Keratinocyte (primary cell): ENCODE results near the gene C15orf61. TPM values are rescaled to one million over a fixed set of nuclear protein-coding genes. Genes with fewer than 3 reads are reported as not detected.

Source experiments
- DNase-seq: peaks from one replicate; pipeline ENCODE4 v3.0.0-alpha.2; 2011; ENCODE audit warnings: low read depth, missing footprints, low spot score
- FAIRE-seq: peaks from 2 replicates; lab custom pipeline; 2011; peaks lifted over from hg19 to GRCh38; lab: Jason Lieb, UNC
- H2AFZ ChIP-seq: 2 replicates; pipeline ENCODE4 v1.6.0; 2012; ENCODE audit warnings: low read length, control low read depth, inconsistent platforms; ENCODE audit not compliant: control insufficient read depth
- H3K27ac ChIP-seq: 2 replicates; pipeline ENCODE4 v1.5.1; 2011; ENCODE audit warnings: low read length; ENCODE audit not compliant: control insufficient read depth, insufficient read depth
- H3K27me3 ChIP-seq: 3 replicates; pipeline ENCODE4 v1.6.0; 2011; ENCODE audit warnings: low read length; ENCODE audit not compliant: control insufficient read depth, insufficient read depth; ENCODE audit errors: extremely low read depth
- H3K36me3 ChIP-seq, 2 experiments: 2 replicates in 1 of 2; 3 replicates in 1 of 2; pipeline ENCODE4 v1.5.1; 2011; ENCODE audit warnings: low read length in 2 of 2, mild to moderate bottlenecking in 1 of 2; ENCODE audit not compliant: control insufficient read depth in 2 of 2, insufficient read depth in 2 of 2; ENCODE audit errors: extremely low read depth in 1 of 2
- H3K4me1 ChIP-seq: 3 replicates; pipeline ENCODE4 v1.5.1; 2011; ENCODE audit warnings: low read length; ENCODE audit not compliant: control insufficient read depth, insufficient read depth; ENCODE audit errors: extremely low read depth
- H3K4me2 ChIP-seq: 3 replicates; pipeline ENCODE4 v1.6.0; 2011; ENCODE audit warnings: low read depth, low read length; ENCODE audit not compliant: control insufficient read depth, insufficient read depth; ENCODE audit errors: extremely low read depth
- H3K4me3 ChIP-seq, 3 experiments: fragments of 200-600 bp in 1 of 3; sonication (generic) in 1 of 3; 2 replicates in 2 of 3; 3 replicates in 1 of 3; pipeline ENCODE4 v1.5.1; 2011 to 2016; ENCODE audit warnings: low read length in 3 of 3, mild to moderate bottlenecking in 3 of 3, control low read depth in 2 of 3, inconsistent platforms in 1 of 3, low read depth in 1 of 3, mixed read lengths in 1 of 3, mixed run types in 1 of 3, moderate library complexity in 1 of 3; ENCODE audit not compliant: control insufficient read depth in 2 of 3, insufficient read depth in 2 of 3; ENCODE audit errors: extremely low read depth in 1 of 3
- H3K79me2 ChIP-seq: 2 replicates; pipeline ENCODE4 v1.6.0; 2012; ENCODE audit warnings: low read length; ENCODE audit not compliant: control insufficient read depth, insufficient read depth
- H3K9ac ChIP-seq: 3 replicates; pipeline ENCODE4 v1.6.0; 2011; ENCODE audit warnings: low read length; ENCODE audit not compliant: control insufficient read depth, insufficient read depth; ENCODE audit errors: extremely low read depth
- H3K9me1 ChIP-seq: 3 replicates; pipeline ENCODE4 v1.6.0; 2011; ENCODE audit warnings: low read length; ENCODE audit not compliant: control insufficient read depth, insufficient read depth; ENCODE audit errors: extremely low read depth
- H3K9me3 ChIP-seq: 2 replicates; pipeline ENCODE4 v1.5.1; 2012; ENCODE audit warnings: low read depth, low read length; ENCODE audit not compliant: control insufficient read depth
- H4K20me1 ChIP-seq: 3 replicates; pipeline ENCODE4 v1.6.0; 2011; ENCODE audit warnings: low read length; ENCODE audit not compliant: control insufficient read depth, insufficient read depth; ENCODE audit errors: extremely low read depth
- EZH2 ChIP-seq: IDR thresholded peaks from one replicate; pipeline ENCODE4 v1.6.1; 2012; ENCODE audit warnings: inconsistent platforms, mild to moderate bottlenecking, low read length, moderate library complexity
- dilution Hi-C: fragments of 300-500 bp; cut with MboI; formaldehyde crosslinking; loops from one replicate; pipeline ENCODE4 v1.7.0; 2020; ENCODE audit warnings: low sequenced_read_pairs; ENCODE audit not compliant: extremely low pct_ligation_motif_present
- polyA plus RNA-seq, 5 experiments: library from polyadenylated mRNA; depleted of rRNA in 3 of 5; stranded (reverse) in 3 of 5; stranded (forward) in 1 of 5; unstranded in 1 of 5; fragments of >200 nt; gene quantifications; 1 replicate in 1 of 5; 2 replicates in 3 of 5; 3 replicates in 1 of 5; pipeline versions ENCODE4 v1.2.1 to v1.2.3, GENCODE V29; 2011 to 2012; ENCODE audit warnings: missing spikeins in 2 of 5, low read depth in 1 of 5, low replicate concordance in 1 of 5
- TF ChIP-seq, protein P1 (sequence below), 3 experiments: IDR thresholded peaks in 1 of 3; conservative IDR thresholded peaks in 1 of 3; optimal IDR thresholded peaks in 1 of 3; 2 replicates in 2 of 3; 3 replicates in 1 of 3; pipeline versions ENCODE3 to v1.5.1; 2011; ENCODE audit warnings: low read length in 3 of 3, mild to moderate bottlenecking in 3 of 3, moderate library complexity in 2 of 3, control low read depth in 1 of 3, inconsistent platforms in 1 of 3; ENCODE audit not compliant: insufficient read depth in 2 of 3; ENCODE audit errors: extremely low read depth in 1 of 3

Gene C15orf61
- polyA plus RNA-seq, 1 donor (not counting 4 experiments of a cell fraction or from before 2014, with no cell fraction given) = 2.6 TPM

DNA sequence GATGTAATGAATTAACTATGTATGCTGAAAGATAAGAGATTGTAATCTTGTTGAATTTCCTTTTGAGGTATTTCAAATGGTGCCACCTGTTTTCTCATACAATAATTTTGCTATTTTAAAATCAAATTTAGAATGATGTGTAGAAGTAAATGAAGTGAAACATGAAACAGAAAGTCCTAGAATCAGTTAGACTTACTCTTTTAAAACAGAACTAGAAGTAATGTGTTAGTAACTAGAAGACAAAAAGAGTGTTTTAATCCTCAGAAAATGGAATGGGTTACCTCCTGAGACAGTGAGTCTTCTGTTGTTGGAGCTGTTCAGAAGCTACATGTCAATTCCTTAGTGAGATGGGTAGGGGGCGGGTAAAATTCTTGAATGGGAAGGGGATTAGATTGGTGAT is 13.4 kb downstream of the C15orf61 start:
- dilution Hi-C loops = no loop called here
- TF ChIP-seq, protein P1, sequence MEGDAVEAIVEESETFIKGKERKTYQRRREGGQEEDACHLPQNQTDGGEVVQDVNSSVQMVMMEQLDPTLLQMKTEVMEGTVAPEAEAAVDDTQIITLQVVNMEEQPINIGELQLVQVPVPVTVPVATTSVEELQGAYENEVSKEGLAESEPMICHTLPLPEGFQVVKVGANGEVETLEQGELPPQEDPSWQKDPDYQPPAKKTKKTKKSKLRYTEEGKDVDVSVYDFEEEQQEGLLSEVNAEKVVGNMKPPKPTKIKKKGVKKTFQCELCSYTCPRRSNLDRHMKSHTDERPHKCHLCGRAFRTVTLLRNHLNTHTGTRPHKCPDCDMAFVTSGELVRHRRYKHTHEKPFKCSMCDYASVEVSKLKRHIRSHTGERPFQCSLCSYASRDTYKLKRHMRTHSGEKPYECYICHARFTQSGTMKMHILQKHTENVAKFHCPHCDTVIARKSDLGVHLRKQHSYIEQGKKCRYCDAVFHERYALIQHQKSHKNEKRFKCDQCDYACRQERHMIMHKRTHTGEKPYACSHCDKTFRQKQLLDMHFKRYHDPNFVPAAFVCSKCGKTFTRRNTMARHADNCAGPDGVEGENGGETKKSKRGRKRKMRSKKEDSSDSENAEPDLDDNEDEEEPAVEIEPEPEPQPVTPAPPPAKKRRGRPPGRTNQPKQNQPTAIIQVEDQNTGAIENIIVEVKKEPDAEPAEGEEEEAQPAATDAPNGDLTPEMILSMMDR (optimal IDR thresholded peaks at IDR 0.05 in 1 of 3, IDR thresholded peaks at IDR 0.05 in 1 of 3, conservative IDR thresholded peaks at IDR 0.05 in 1 of 3; ENCODE audit: extremely low read depth in 1 of 3, insufficient read depth in 2 of 3, low read length in 3 of 3) = no peak
- no peak for TF ChIP-seq EZH2
- Histone ChIP-seq H2AFZ (no peak overlapping the region), H3K9ac (no peak overlapping the region), H3K36me3 (no peaks in the 10 kb centered on the region), H3K27me3 (no peaks in the 10 kb centered on the region), H4K20me1 (no peaks in the 10 kb centered on the region), H3K4me2 (no peak overlapping the region), H3K9me1 (no peaks in the 10 kb centered on the region), H3K27ac (no peak overlapping the region), H3K9me3 (no peaks in the 10 kb centered on the region), H3K4me1 (peaks cover 12% of the 10 kb centered on the region), H3K79me2 (no peaks in the 10 kb centered on the region), H3K4me3 (no peak overlapping the region)
- DNase-seq (no peak), FAIRE-seq (no peak)

DNA sequence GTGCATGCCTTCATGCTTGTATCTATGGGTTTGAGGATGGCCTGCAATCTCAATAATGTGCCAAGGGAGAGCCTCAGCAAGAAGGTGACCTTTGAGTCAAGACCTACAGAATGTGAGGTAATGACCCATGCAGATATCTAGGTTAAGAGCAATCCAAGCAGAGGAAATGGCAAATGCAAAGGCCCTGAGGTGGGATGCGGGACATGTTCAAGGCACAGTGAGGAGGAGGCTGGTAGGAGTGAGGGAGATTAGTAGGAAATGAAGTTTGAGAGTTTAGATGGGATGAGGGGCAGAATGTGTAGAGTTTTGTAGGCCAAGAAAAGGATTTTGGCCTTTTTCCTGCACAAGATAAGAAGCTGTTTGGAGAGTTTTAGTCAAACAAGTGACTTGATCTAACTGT is 16.8 kb downstream of the C15orf61 start:
- no peak overlapping the region for H3K4me3 ChIP-seq
- no peaks in the 10 kb centered on the region for H3K9me3 ChIP-seq
- H3K4me2 ChIP-seq = no peak overlapping the region
- no peak overlapping the region for H3K27ac ChIP-seq
- H4K20me1 ChIP-seq = no peaks in the 10 kb centered on the region
- H3K9me1 ChIP-seq = no peaks in the 10 kb centered on the region
- H3K27me3 ChIP-seq = no peaks in the 10 kb centered on the region
- H3K36me3 ChIP-seq = no peaks in the 10 kb centered on the region
- dilution Hi-C loops = no loop called here
- H3K9ac ChIP-seq = no peak overlapping the region
- TF ChIP-seq EZH2 = no peak
- TF ChIP-seq, protein P1 (optimal IDR thresholded peaks at IDR 0.05 in 1 of 3, IDR thresholded peaks at IDR 0.05 in 1 of 3, conservative IDR thresholded peaks at IDR 0.05 in 1 of 3; ENCODE audit: extremely low read depth in 1 of 3, insufficient read depth in 2 of 3, low read length in 3 of 3) = no peak
- FAIRE-seq = no peak
- peaks cover 18% of the 10 kb centered on the region for H3K4me1 ChIP-seq
- H2AFZ ChIP-seq = no peak overlapping the region
- no peaks in the 10 kb centered on the region for H3K79me2 ChIP-seq
- DNase-seq = no peak
